ENCODE data around the gene TMPRSS6. TPM values are rescaled to one million over a fixed set of nuclear protein-coding genes. Genes with fewer than 3 reads are reported as not detected.
A peak's percentile ranks its signal among the peaks of the same experiment; 100 is the strongest.

Gene TMPRSS6
- total RNA-seq, 1 experiment from 2014 or later: 0.04 TPM

GRCh38 chr22:37019309-37020191 lies 90.0 kb downstream of the TMPRSS6 start, which contains the start of the genes MPST and TST:
TSS of gene MPST (plus strand) at chr22:37019742. CDS start at chr22:37019837, 95 bp downstream.
TSS of gene TST (minus strand) at chr22:37019447. CDS start at chr22:37018732, 715 bp downstream.
- peaks cover 7% of the 10 kb centered on the region; the same call in 1 of the 2 replicates for H3K4me1 ChIP-seq (ENCODE audit: insufficient read depth, low read length)
- peak within 1 kb of the TSS; percentile 91 for H3K4me2 ChIP-seq (ENCODE audit: low read length)
- H3K9ac ChIP-seq (ENCODE audit: low read length): peak within 1 kb of the TSS; percentile 73
- peak within 1 kb of the TSS; percentile 90 for H3K4me3 ChIP-seq (ENCODE audit: low read length)
- H3K9me3 ChIP-seq (ENCODE audit: low read length): no peaks in the 10 kb centered on the region
- POLR2A ChIA-PET (ENCODE audit: unreplicated experiment): interaction anchor here (0.6 kb wide), 1 partner anchor 32 kb away, joined by 3 read pairs; the partner anchor contains the start of gene KCTD17
- peak; percentile 92 for ATAC-seq
- peak; percentile 58 for DNase-seq
- H3K27me3 ChIP-seq (ENCODE audit: low read length): no peaks in the 10 kb centered on the region
- no peaks in the 10 kb centered on the region for H3K9me2 ChIP-seq (replicated peaks; ENCODE audit: low read length)
- no peaks in the 10 kb centered on the region for H3F3A ChIP-seq (ENCODE audit: low read length, unreplicated experiment)
- CTCF ChIA-PET: interaction anchor here (0.6 kb wide), 1 partner anchor 135 kb away, joined by 4 read pairs; no protein-coding TSS in a partner anchor
- BruUV-seq (replicated peaks): no TSS peak
- H4K20me1 ChIP-seq (ENCODE audit: low read length): no peaks in the 10 kb centered on the region
- peaks cover 28% of the 10 kb centered on the region for H3K79me2 ChIP-seq (ENCODE audit: low read length)
- no peak within 1 kb of the TSS for H3K27ac ChIP-seq (ENCODE audit: low read length)
- H2AFZ ChIP-seq (ENCODE audit: low read length): peak within 1 kb of the TSS; percentile 94
- TF ChIP-seq EZH2 (IDR thresholded peaks at IDR 0.05; ENCODE audit: low read length, unreplicated experiment) (no peak), EZH2phosphoT487 (IDR thresholded peaks at IDR 0.05; ENCODE audit: borderline replicate concordance, low read length) (no peak), CTCF (conservative IDR thresholded peaks at IDR 0.05; ENCODE audit: low read depth, low read length) (no peak)
- H3K36me3 ChIP-seq (ENCODE audit: low read depth, low read length): no peaks in the 10 kb centered on the region
- intact Hi-C loops (cut with micrococcal nuclease): no loop called here

GRCh38 chr22:37018815-37019308 lies 90.7 kb downstream of the TMPRSS6 start:
- Histone ChIP-seq H3K36me3 (ENCODE audit: low read depth, low read length) (no peaks in the 10 kb centered on the region), H3K9ac (ENCODE audit: low read length) (peak overlapping the region; percentile 73), H3F3A (ENCODE audit: low read length, unreplicated experiment) (no peaks in the 10 kb centered on the region), H3K4me2 (ENCODE audit: low read length) (peak overlapping the region; percentile 83), H3K27me3 (ENCODE audit: low read length) (no peaks in the 10 kb centered on the region), H3K9me2 (replicated peaks; ENCODE audit: low read length) (no peaks in the 10 kb centered on the region), H3K4me3 (ENCODE audit: low read length) (peak overlapping the region; percentile 83), H3K9me3 (ENCODE audit: low read length) (no peaks in the 10 kb centered on the region), H3K4me1 (ENCODE audit: insufficient read depth, low read length) (peaks cover 7% of the 10 kb centered on the region; the same call in 1 of the 2 replicates), H3K79me2 (ENCODE audit: low read length) (peaks cover 28% of the 10 kb centered on the region), H2AFZ (ENCODE audit: low read length) (peak overlapping the region; percentile 59; the same call in 1 of the 2 replicates), H3K27ac (ENCODE audit: low read length) (no peak overlapping the region), H4K20me1 (ENCODE audit: low read length) (no peaks in the 10 kb centered on the region)
- intact Hi-C loops (cut with micrococcal nuclease): no loop called here
- peak; percentile 44 for ATAC-seq
- ChIA-PET CTCF (no interaction called here), POLR2A (ENCODE audit: unreplicated experiment) (interaction anchor here (0.6 kb wide), 1 partner anchor 32 kb away, joined by 3 read pairs; the partner anchor contains the start of gene KCTD17)
- DNase-seq: peak; percentile 32
- BruUV-seq (replicated peaks): TSS peak; percentile 45
- TF ChIP-seq EZH2 (IDR thresholded peaks at IDR 0.05; ENCODE audit: low read length, unreplicated experiment) (no peak), CTCF (conservative IDR thresholded peaks at IDR 0.05; ENCODE audit: low read depth, low read length) (no peak), EZH2phosphoT487 (IDR thresholded peaks at IDR 0.05; ENCODE audit: borderline replicate concordance, low read length) (no peak)
